Activated naive CD4-positive, alpha-beta T cell treated with anti-CD3 and anti-CD28 coated beads, Interleukin-2, amount 10 ng/mL, durations not matched to agents 7 days and 5 days (primary cell): Measurements from ENCODE around the gene CCDC86.

Source experiments
- CTCF ChIA-PET: fragments of 350-600 bp; sonication (Branson Sonifier 250); formaldehyde crosslinking; loops from one replicate; lab custom pipeline; 2021; ENCODE audit warnings: antibody characterized with exemption; lab: Charles Lee
- DNase-seq: peaks from one replicate; pipeline ENCODE4 v3.0.0-alpha.2; 2020
- H3K27ac Mint-ChIP-seq: one replicate; pipeline ENCODE4 v1.8.0; 2021; ENCODE audit warnings: mild to moderate bottlenecking, moderate library complexity, mixed read lengths
- H3K27me3 Mint-ChIP-seq: one replicate; pipeline ENCODE4 v1.8.0; 2021; ENCODE audit warnings: mild to moderate bottlenecking, mixed read lengths
- H3K36me3 Mint-ChIP-seq: one replicate; pipeline ENCODE4 v1.8.0; 2021; ENCODE audit warnings: mixed read lengths
- H3K4me1 Mint-ChIP-seq: one replicate; pipeline ENCODE4 v1.8.0; 2021; ENCODE audit warnings: mixed read lengths
- H3K4me3 Mint-ChIP-seq: one replicate; pipeline ENCODE4 v1.8.0; 2021; ENCODE audit warnings: mild to moderate bottlenecking, moderate library complexity, mixed read lengths
- H3K9me3 Mint-ChIP-seq: one replicate; pipeline ENCODE4 v1.8.0; 2021; ENCODE audit warnings: mixed read lengths

The CCDC86 gene

GRCh38 chr11:60862171-60862570, 20.3 kb downstream of the CCDC86 start:
- H3K4me3 Mint-ChIP-seq: no peak overlapping the region
- CTCF ChIA-PET: no interaction called here
- no peaks in the 10 kb centered on the region for H3K9me3 Mint-ChIP-seq
- DNase-seq: no peak
- peaks cover 20% of the 10 kb centered on the region for H3K27me3 Mint-ChIP-seq
- peaks cover 28% of the 10 kb centered on the region for H3K4me1 Mint-ChIP-seq
- H3K27ac Mint-ChIP-seq: no peak overlapping the region
- no peaks in the 10 kb centered on the region for H3K36me3 Mint-ChIP-seq

GRCh38 chr11:60863550-60864521, 21.9 kb downstream of the CCDC86 start:
- CTCF ChIA-PET: interaction anchor here (0.6 kb wide), 1 partner anchor 305 kb away, joined by 3 read pairs; no protein-coding TSS in a partner anchor
- Mint-ChIP-seq H3K36me3 (no peaks in the 10 kb centered on the region), H3K4me3 (no peak overlapping the region), H3K4me1 (peaks cover 22% of the 10 kb centered on the region), H3K9me3 (no peaks in the 10 kb centered on the region), H3K27ac (no peak overlapping the region), H3K27me3 (peaks cover 23% of the 10 kb centered on the region)
- DNase-seq: no peak

GRCh38 chr11:60864856-60865513, 23.1 kb downstream of the CCDC86 start:
- CTCF ChIA-PET: no interaction called here
- Mint-ChIP-seq H3K27ac (no peak overlapping the region), H3K9me3 (no peaks in the 10 kb centered on the region), H3K36me3 (no peaks in the 10 kb centered on the region), H3K27me3 (peaks cover 27% of the 10 kb centered on the region), H3K4me1 (peaks cover 23% of the 10 kb centered on the region), H3K4me3 (no peak overlapping the region)
- no peak for DNase-seq

- no peak within 1 kb of the TSS for H3K4me3 Mint-ChIP-seq
- H3K27ac Mint-ChIP-seq: peak within 1 kb of the TSS; percentile 4
- DNase-seq: no peak
- no peaks in the 10 kb centered on the region for H3K36me3 Mint-ChIP-seq
- no peaks in the 10 kb centered on the region for H3K9me3 Mint-ChIP-seq
- H3K4me1 Mint-ChIP-seq: peaks cover 39% of the 10 kb centered on the region
- CTCF ChIA-PET: interaction anchor here (2.0 to 2.2 kb wide), 2 partner anchors 20 to 36 kb away, joined by 7 to 8 read pairs; no protein-coding TSS in a partner anchor
- H3K27me3 Mint-ChIP-seq: peaks cover 25% of the 10 kb centered on the region
Observed at GRCh38 chr11:60866911-60867870, 25.3 kb downstream of the CCDC86 start, which contains the start of gene ZP1. Gene ZP1, plus strand, starts transcription at chr11:60867542. Its CDS starts 20 bp downstream, at chr11:60867562.

DNA sequence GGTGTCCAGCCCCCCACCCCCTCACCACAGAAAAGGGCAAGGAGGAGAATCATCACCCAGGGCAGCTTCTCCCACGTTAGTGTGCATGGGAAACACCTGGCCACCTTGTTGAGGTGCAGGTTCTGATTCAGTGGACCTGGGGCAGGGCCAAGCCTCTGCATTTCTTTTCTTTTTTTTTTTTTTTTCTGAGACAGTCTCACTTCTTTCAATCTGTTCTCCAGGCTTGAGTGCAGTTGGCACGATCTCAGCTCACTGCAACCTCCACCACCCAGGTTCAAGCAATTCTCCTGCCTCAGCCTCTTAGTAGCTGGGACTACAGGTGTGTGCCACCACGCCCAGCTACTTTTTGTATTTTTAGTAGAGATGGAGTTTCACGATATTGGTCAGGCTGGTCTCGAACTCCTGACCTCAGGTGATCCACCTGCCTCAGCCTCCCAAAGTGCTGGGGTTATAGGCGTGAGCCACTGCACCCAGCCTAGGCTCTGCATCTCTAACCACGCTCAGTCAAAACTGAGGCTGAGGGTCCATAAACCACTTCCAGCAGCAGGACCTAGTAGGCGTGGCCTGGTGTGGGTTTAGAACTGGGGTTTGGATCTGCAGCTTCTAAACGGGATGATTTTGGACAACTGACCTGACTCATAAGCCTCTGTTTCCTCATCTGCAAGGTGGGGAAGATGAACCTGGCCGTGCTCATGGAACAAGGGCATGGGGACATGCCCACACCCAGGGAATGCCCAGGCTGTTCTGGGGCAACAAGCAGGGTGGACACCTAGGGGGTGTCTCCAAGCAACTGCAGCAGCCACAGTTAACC, 26.2 kb downstream of the CCDC86 start:
- H3K9me3 Mint-ChIP-seq: no peaks in the 10 kb centered on the region
- H3K36me3 Mint-ChIP-seq: no peaks in the 10 kb centered on the region
- no peak for DNase-seq
- no peak overlapping the region for H3K27ac Mint-ChIP-seq
- CTCF ChIA-PET: interaction anchor here (0.6 to 2.2 kb wide), 4 partner anchors 20 to 1706 kb away, joined by 3 to 8 read pairs (median 5); no protein-coding TSS in a partner anchor
- peaks cover 21% of the 10 kb centered on the region for H3K27me3 Mint-ChIP-seq
- peaks cover 45% of the 10 kb centered on the region for H3K4me1 Mint-ChIP-seq
- no peak overlapping the region for H3K4me3 Mint-ChIP-seq

GRCh38 chr11:60868682-60869450, 27.0 kb downstream of the CCDC86 start:
- DNase-seq: no peak
- CTCF ChIA-PET: interaction anchor here (1.1 to 2.2 kb wide), 3 partner anchors 19 to 38 kb away, joined by 3 to 8 read pairs (median 7); no protein-coding TSS in a partner anchor
- Mint-ChIP-seq H3K4me1 (peaks cover 50% of the 10 kb centered on the region), H3K9me3 (no peaks in the 10 kb centered on the region), H3K36me3 (no peaks in the 10 kb centered on the region), H3K4me3 (no peak overlapping the region), H3K27me3 (peaks cover 21% of the 10 kb centered on the region), H3K27ac (no peak overlapping the region)

DNA sequence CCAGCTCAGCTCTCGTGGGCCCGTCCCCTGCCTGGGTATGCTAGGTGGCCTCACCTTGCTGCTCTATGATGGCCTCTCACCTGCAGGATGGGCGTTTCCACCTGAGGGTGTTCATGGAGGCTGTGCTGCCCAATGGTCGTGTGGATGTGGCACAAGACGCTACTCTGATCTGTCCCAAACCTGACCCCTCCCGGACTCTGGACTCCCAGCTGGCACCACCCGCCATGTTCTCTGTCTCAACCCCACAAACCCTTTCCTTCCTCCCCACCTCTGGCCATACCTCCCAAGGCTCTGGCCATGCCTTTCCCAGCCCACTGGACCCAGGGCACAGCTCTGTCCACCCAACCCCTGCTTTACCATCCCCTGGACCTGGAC, 27.5 kb downstream of the CCDC86 start:
- no peak for DNase-seq
- no peak overlapping the region for H3K4me3 Mint-ChIP-seq
- H3K27ac Mint-ChIP-seq: no peak overlapping the region

GRCh38 chr11:60870276-60870675, 28.4 kb downstream of the CCDC86 start:
- H3K4me3 Mint-ChIP-seq: no peak overlapping the region
- no peaks in the 10 kb centered on the region for H3K9me3 Mint-ChIP-seq

More for the DNA sequence above, 27.5 kb downstream of the CCDC86 start:
- H3K9me3 Mint-ChIP-seq: no peaks in the 10 kb centered on the region
- peaks cover 20% of the 10 kb centered on the region for H3K27me3 Mint-ChIP-seq
- CTCF ChIA-PET: interaction anchor here (2.0 kb wide), 1 partner anchor 18 kb away, joined by 8 read pairs; no protein-coding TSS in a partner anchor
- H3K4me1 Mint-ChIP-seq: peaks cover 51% of the 10 kb centered on the region
- H3K36me3 Mint-ChIP-seq: no peaks in the 10 kb centered on the region

DNA sequence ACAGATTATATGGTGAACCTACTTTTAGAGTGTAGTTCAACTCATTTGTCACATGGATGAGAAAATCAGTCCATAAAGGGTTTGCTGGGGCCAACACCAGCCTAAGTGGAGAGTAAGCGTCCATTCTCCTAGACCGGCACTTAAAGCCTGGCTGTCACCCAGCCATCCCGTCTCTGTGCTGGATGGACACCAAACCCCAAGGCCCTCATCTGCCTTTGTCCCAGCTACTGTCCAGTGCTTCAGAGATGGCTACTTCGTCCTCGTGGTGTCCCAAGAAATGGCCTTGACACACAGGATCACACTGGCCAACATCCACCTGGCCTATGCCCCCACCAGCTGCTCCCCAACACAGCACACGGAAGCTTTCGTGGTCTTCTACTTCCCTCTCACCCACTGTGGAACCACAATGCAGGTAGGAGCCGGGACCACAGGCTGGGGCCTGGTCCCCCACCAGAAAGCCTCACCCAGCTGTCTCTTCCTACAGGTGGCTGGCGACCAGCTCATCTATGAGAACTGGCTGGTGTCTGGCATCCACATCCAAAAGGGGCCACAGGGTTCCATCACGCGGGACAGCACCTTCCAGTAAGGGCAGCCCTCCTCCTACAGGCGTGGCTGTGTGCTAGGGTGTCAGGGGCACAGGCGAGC, 28.9 kb downstream of the CCDC86 start:
- Mint-ChIP-seq H3K4me3 (no peak overlapping the region), H3K27me3 (peaks cover 13% of the 10 kb centered on the region), H3K36me3 (no peaks in the 10 kb centered on the region), H3K27ac (no peak overlapping the region), H3K4me1 (peaks cover 45% of the 10 kb centered on the region), H3K9me3 (no peaks in the 10 kb centered on the region)
- DNase-seq: no peak
- CTCF ChIA-PET: interaction anchor here (0.9 to 3.3 kb wide), 3 partner anchors 17 to 40 kb away, joined by 3 to 14 read pairs (median 4); no protein-coding TSS in a partner anchor

More at GRCh38 chr11:60870276-60870675, 28.4 kb downstream of the CCDC86 start:
- H3K4me1 Mint-ChIP-seq: peaks cover 48% of the 10 kb centered on the region
- no peak overlapping the region for H3K27ac Mint-ChIP-seq
- H3K27me3 Mint-ChIP-seq: peaks cover 13% of the 10 kb centered on the region
- CTCF ChIA-PET: interaction anchor here (0.9 to 3.3 kb wide), 2 partner anchors 18 to 39 kb away, joined by 4 to 14 read pairs; no protein-coding TSS in a partner anchor
- H3K36me3 Mint-ChIP-seq: no peaks in the 10 kb centered on the region
- no peak for DNase-seq

GRCh38 chr11:60871378-60872061, 29.6 kb downstream of the CCDC86 start:
- Mint-ChIP-seq H3K4me1 (peaks cover 45% of the 10 kb centered on the region), H3K4me3 (no peak overlapping the region), H3K27ac (no peak overlapping the region), H3K27me3 (peaks cover 13% of the 10 kb centered on the region), H3K9me3 (no peaks in the 10 kb centered on the region), H3K36me3 (no peaks in the 10 kb centered on the region)
- DNase-seq: no peak
- CTCF ChIA-PET: interaction anchor here (0.9 to 3.3 kb wide), 5 partner anchors 16 to 316 kb away, joined by 3 to 14 read pairs (median 4); no protein-coding TSS in a partner anchor
